ENCODE results near the gene ABTB2. TPM values are rescaled to one million over a fixed set of nuclear protein-coding genes. Genes with fewer than 3 reads are reported as not detected.
A peak's percentile ranks its signal among the peaks of the same experiment; 100 is the strongest.

Gene ABTB2
- total RNA-seq, 4 donors from 2014 or later = 5.0 to 44.1 (median 33.0) TPM

DNA sequence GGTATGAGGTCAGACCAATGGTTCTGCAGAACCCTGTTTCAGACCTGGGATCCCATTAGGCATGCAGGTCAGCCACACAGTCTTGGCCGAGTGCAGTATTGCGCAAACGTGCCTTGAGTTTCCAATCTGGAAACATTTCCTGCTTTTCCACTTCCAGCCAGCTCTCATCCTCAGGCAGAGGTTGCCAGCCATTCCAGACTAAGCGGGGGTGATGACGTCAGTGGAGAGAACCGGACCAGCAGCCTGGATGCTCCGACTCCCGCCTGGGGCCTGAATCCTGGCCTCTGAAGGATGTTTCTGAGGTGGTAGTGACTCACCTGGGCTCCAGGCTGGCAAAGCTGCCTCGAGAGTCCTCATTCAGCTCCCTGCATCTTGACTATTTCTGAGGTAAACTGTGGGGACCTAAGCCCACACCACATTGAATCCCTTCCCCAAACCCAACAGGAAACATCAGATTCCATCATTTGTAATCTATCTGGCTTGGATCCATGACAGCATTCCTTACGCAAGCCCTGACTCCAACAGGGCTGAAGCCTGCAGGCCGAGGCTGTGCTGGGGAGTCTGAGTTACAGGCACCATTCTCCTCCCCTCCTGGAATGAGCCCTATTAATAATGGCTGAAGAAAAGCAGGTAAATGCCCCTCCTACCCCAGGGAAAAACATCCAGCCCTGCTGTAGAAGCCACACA, 83.0 kb downstream of the ABTB2 start:
- no peaks in the 10 kb centered on the region for H3K36me3 ChIP-seq
- H3K4me1 ChIP-seq = peaks cover 0 to 9% (median 0%) of the 10 kb centered on the region in 4 donors
- peak; percentile 30 to 83 (median 63) for DNase-seq
- TF ChIP-seq, protein P1, sequence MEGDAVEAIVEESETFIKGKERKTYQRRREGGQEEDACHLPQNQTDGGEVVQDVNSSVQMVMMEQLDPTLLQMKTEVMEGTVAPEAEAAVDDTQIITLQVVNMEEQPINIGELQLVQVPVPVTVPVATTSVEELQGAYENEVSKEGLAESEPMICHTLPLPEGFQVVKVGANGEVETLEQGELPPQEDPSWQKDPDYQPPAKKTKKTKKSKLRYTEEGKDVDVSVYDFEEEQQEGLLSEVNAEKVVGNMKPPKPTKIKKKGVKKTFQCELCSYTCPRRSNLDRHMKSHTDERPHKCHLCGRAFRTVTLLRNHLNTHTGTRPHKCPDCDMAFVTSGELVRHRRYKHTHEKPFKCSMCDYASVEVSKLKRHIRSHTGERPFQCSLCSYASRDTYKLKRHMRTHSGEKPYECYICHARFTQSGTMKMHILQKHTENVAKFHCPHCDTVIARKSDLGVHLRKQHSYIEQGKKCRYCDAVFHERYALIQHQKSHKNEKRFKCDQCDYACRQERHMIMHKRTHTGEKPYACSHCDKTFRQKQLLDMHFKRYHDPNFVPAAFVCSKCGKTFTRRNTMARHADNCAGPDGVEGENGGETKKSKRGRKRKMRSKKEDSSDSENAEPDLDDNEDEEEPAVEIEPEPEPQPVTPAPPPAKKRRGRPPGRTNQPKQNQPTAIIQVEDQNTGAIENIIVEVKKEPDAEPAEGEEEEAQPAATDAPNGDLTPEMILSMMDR (IDR thresholded peaks at IDR 0.05) = no peak
- no peak for TF ChIP-seq POLR2A (IDR thresholded peaks at IDR 0.05)
- no peak overlapping the region for H3K4me3 ChIP-seq
- H3K27ac ChIP-seq = peak overlapping the region in 3 of 4 donors; percentile 17 to 73 (median 63)
- H3K9me3 ChIP-seq = no peaks in the 10 kb centered on the region
- no peaks in the 10 kb centered on the region for H3K27me3 ChIP-seq

DNA sequence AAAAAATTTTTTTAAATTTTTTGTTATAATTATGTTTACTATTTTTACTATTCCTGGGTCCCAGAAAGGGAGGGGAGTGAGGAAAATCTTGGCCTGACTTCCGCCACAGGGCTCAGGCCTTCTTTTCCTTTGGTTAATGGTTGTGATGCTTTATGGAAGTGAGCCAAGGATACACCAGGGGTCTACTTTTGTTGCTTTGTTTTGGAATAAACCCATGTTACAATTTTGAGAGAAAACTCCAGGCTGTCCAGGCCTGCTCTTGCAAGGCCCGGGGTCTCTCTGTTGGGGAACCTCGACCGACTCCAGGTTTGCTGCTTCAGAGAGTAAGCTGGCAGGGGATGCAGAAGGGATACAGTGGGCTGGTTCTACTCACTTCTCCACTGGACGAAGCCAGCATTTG, 84.7 kb downstream of the ABTB2 start:
- Histone ChIP-seq H3K36me3 (no peaks in the 10 kb centered on the region), H3K4me3 (no peak overlapping the region), H3K27me3 (no peaks in the 10 kb centered on the region), H3K4me1 (no peaks in the 10 kb centered on the region), H3K27ac (no peak overlapping the region), H3K9me3 (no peaks in the 10 kb centered on the region)
- no peak for TF ChIP-seq POLR2A (IDR thresholded peaks at IDR 0.05)
- TF ChIP-seq, protein P1 (IDR thresholded peaks at IDR 0.05) = no peak
- no peak for DNase-seq

DNA sequence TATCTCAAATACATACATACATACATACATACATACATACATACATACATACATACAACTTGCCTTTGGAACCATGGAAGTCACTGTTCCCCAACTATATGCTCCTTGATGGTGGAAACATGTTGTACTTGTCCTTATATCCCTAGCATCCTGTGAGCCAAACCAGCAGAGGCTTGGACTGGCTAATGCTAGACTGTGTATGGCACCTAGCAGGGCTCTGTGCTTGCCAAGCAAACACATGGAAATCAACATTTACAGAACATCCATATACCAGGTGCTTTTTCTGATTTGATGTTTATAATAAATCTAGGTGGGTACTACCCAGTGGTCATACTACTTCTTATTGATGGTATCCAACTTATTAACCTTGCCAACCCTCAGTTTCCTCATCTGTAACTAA, 86.1 kb downstream of the ABTB2 start:
- Histone ChIP-seq H3K27ac (no peak overlapping the region), H3K9me3 (no peaks in the 10 kb centered on the region), H3K4me3 (no peak overlapping the region), H3K4me1 (peaks cover 0 to 7% (median 0%) of the 10 kb centered on the region in 4 donors), H3K36me3 (no peaks in the 10 kb centered on the region), H3K27me3 (no peaks in the 10 kb centered on the region)
- TF ChIP-seq, protein P1 (IDR thresholded peaks at IDR 0.05) = no peak
- TF ChIP-seq POLR2A (IDR thresholded peaks at IDR 0.05) = no peak
- no peak for DNase-seq

- no peak for TF ChIP-seq POLR2A (IDR thresholded peaks at IDR 0.05)
- TF ChIP-seq, protein P1 (IDR thresholded peaks at IDR 0.05) = no peak
- Histone ChIP-seq H3K9me3 (no peaks in the 10 kb centered on the region), H3K27me3 (no peaks in the 10 kb centered on the region), H3K36me3 (no peaks in the 10 kb centered on the region), H3K4me3 (no peak overlapping the region), H3K4me1 (peaks cover 0 to 15% (median 0%) of the 10 kb centered on the region in 4 donors), H3K27ac (no peak overlapping the region)
- no peak for DNase-seq
Measured at GRCh38 chr11:34270711-34271110, 87.1 kb downstream of the ABTB2 start.

GRCh38 chr11:34269694-34270245, 88.0 kb downstream of the ABTB2 start:
- H3K27ac ChIP-seq = no peak overlapping the region
- no peaks in the 10 kb centered on the region for H3K27me3 ChIP-seq
- H3K9me3 ChIP-seq = no peaks in the 10 kb centered on the region
- peaks cover 0 to 15% (median 0%) of the 10 kb centered on the region in 4 donors for H3K4me1 ChIP-seq
- no peak for DNase-seq
- no peak for TF ChIP-seq POLR2A (IDR thresholded peaks at IDR 0.05)
- TF ChIP-seq, protein P1 (IDR thresholded peaks at IDR 0.05) = no peak
- no peak overlapping the region for H3K4me3 ChIP-seq
- no peaks in the 10 kb centered on the region for H3K36me3 ChIP-seq

Measured in Peyer's patch (tissue), 4 donors.